ENCODE data around the gene DBF4. TPM values are rescaled to one million over a fixed set of nuclear protein-coding genes. Genes with fewer than 3 reads are reported as not detected.

The DBF4 gene
- total RNA-seq, 1 donor from 2014 or later, result 23.7 TPM

GRCh38 chr7:87948371-87948770 lies 72.1 kb downstream of the DBF4 start:
- no peak for DNase-seq (ENCODE audit: low read depth, low spot score)

Other genes with a start within 250 kb of the DBF4 start
- gene RUNDC3B, start 248.1 kb upstream of the DBF4 start, total RNA-seq, result 1.3 and 1.7 TPM in 2 replicates
- gene SLC25A40, start 133 bp upstream of the DBF4 start, total RNA-seq, result 4.3 and 6.1 TPM in 2 replicates
- gene ADAM22, start 57.8 kb downstream of the DBF4 start, total RNA-seq, result 0.13 and 1.5 TPM in 2 replicates

Measured in pulmonary artery endothelial cell (primary cell).